GM21367 (cell line): ENCODE results near the gene MAML3.
A peak's percentile ranks its signal among the peaks of the same experiment; 100 is the strongest.

Experiments
- ATAC-seq: cut with Tn5 transposase; IDR thresholded peaks from one replicate; pipeline ENCODE4 v1.9.1; 2021; ENCODE audit not compliant: unreplicated experiment

Gene MAML3

GRCh38 chr4:139740531-139741041, 413.4 kb downstream of the MAML3 start:
- ATAC-seq: no peak

GRCh38 chr4:139740121-139740520, 413.9 kb downstream of the MAML3 start:
- no peak for ATAC-seq

GRCh38 chr4:139738846-139739613, 415.0 kb downstream of the MAML3 start:
- ATAC-seq: no peak

GRCh38 chr4:139736661-139737060, 417.3 kb downstream of the MAML3 start:
- ATAC-seq: no peak

DNA sequence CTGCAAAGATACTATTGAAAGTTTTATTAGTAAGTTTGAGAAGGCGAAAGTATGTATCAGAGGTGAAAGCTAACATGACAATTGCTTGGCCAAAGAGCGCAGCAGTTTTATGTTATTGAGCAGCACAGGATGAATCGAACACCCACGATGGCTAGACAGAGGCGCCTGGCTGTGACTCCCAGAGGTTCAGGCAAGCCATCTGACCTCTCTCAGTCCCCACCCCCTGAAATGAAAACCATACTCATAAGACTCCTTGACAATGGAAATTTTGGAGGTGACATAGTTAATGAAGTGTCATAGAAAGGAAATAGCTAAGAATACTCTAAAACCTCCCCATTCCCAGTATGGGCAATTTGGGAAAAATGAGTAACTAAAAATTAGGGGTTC, 417.7 kb downstream of the MAML3 start:
- no peak for ATAC-seq

- ATAC-seq: no peak
These were observed 418.4 kb downstream of the MAML3 start for GRCh38 chr4:139735381-139736273.

DNA sequence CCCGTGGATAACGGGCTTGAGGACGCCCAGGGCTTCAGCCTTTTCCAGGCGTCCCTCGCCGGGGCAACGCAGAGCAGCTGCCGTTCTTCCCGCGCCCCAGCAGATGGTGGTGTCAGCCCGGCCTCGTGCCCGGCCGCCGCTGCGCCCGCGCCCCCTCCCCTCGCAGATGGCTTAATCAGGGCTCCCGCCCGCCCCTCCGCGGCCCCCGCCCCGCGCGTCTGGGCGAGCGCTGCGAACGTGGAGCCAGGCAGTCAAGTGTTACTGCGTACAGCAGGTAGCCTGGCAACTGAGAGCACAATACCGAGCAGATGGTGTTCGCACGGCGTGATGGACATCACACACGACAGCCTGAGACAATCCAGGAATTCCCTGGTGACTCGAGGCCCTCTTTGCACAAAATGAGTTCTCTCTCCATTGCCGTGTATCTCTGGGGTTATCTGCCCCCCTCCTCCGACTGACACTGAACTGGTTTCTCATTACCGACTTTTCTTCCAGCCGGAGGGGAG, 419.1 kb downstream of the MAML3 start:
- peak; percentile 53 for ATAC-seq

- no peak for ATAC-seq
These were observed 419.6 kb downstream of the MAML3 start for GRCh38 chr4:139734201-139734874.

DNA sequence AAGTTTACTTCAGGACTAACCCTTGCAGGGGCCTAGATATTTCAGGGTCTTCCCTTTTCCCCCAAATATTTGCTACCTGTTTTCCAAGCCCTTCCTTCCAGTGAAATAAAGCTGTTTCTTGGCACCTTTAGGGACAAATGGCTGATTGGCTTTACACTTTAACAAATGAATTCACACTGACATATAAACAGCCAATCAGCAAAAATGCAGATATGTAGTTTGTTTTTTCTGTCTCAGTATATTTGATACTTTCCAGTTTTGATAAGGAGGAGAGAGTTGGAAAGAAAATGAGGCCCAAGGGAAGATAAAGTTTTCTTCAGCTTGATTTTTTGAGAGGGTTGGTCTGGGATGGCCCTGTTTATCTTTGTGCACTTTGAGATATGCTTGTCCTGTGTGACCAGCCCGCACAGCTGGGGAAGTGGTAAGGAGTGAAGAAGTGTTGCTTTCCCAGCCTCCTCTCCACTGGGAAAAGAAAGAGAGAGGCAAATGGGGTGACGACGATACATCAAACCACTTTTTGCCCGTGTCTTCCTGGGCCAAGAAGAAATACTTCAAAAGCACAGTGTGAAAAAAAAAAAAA, 420.9 kb downstream of the MAML3 start:
- ATAC-seq: no peak

DNA sequence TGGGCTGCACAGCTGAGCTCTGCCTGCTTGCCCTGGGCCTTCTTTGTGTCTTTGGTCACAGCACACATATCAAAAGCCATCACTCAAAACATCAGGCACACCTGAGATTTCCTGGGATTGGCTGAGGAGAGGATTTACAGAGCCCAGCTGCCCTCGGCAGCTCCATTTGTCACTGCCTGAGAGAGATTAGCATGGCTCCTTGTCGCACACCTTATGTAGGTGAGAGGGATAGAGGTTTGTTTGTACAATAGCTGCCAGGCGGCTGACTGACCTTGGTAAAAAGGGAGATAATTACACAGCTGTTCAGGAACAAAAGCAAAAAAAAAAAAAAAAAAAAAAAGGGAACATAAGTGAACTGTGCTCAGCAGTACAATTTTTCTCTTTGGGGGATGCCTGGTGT, 425.1 kb downstream of the MAML3 start:
- no peak for ATAC-seq

- no peak for ATAC-seq
These were observed 425.8 kb downstream of the MAML3 start for GRCh38 chr4:139728146-139728545.

DNA sequence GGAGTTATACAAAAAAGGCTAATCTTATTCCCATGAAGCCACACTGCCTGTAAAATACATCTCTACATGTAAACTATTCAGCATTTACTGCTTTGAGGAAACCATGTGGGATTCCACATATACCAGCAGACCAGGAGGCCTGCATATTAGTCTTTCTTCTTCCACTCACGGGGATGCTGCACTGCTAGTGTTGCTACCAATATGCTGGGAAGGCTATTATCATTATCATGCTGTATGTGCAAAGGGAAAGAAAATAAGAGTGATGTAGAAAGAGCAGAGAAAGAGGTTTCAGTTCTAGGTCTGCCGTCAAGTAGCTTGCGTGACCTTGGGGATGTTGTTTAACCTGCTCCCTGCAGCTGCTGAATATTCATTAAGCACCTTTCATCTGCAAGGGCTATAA, 427.4 kb downstream of the MAML3 start:
- no peak for ATAC-seq

DNA sequence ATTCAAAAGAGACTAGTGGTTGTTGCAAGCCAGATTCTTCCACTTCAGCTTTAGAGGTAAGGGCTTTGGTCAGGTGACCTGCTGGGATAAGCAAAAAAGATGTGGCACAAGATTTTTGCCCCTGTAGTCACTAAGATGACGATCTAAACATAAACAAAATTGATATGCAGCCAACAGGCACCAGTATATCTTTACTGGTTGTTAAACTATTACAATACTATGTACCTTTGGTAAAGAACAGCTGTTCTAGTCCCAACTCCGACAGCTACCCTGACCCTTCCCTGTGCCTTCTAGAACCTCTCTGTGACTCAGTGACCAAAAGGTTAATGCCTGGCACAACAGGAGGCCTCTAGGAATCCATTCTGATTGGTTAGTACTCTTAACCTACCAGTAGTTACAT, 428.7 kb downstream of the MAML3 start:
- no peak for ATAC-seq

GRCh38 chr4:139721789-139722188, 432.2 kb downstream of the MAML3 start:
- ATAC-seq: no peak

- no peak for ATAC-seq
These were observed 433.2 kb downstream of the MAML3 start for GRCh38 chr4:139720806-139721205.

DNA sequence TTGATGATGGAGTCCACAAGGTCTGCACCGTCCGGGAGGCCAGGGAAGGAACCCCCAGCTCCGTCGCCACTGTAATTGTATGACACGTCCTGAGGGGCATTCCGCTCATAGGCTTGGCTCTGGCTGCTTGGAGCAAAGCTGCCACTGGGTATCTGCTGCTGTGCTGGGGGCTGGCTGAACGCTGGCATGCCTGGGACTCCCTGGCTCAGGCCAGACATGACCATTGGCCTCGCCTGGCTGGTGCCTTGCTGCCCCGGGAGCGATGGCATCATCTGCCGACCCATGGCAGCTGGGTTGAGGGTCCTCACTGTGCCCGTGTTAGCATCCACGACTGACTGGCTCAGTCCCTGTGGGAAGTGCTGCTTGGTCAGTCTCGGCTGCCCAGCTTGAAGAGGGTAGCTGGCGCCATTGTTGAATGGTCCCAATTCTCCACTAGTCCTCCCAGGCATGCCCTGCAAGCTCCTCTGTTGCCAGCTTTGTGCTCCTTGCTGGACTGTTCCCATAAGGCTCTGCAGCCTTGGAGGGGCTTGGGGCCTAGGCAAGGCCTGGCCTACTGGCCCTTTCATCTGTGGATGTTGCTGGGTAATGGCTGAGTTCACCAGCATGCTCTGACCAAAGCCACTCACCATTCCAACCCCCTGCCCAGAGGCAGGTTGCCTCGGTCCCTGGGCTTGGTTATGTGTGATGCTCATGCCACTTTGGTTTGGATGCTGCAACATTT, 434.4 kb downstream of the MAML3 start:
- no peak for ATAC-seq

DNA sequence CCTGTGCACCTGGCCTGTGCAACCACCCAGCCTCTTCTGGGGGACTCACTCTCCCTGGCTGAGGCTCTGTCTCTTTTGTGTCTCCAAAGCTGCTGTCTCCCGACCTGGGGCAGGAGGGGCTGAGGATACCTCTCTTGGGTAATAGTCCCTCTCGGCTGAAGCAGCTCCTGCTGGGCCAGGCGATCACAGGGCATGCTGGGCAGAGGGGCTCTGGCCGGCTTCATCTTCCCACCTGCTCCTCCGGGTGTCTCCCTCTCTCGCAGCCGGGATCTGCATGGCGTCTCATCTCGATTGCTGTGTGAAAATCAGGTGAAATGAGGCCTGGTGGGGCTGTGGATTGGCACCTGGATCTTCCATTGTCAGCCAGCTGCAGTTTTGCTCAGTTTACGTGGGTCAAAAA, 435.2 kb downstream of the MAML3 start:
- no peak for ATAC-seq

- ATAC-seq: no peak
These were observed 435.6 kb downstream of the MAML3 start for GRCh38 chr4:139718358-139718757.

DNA sequence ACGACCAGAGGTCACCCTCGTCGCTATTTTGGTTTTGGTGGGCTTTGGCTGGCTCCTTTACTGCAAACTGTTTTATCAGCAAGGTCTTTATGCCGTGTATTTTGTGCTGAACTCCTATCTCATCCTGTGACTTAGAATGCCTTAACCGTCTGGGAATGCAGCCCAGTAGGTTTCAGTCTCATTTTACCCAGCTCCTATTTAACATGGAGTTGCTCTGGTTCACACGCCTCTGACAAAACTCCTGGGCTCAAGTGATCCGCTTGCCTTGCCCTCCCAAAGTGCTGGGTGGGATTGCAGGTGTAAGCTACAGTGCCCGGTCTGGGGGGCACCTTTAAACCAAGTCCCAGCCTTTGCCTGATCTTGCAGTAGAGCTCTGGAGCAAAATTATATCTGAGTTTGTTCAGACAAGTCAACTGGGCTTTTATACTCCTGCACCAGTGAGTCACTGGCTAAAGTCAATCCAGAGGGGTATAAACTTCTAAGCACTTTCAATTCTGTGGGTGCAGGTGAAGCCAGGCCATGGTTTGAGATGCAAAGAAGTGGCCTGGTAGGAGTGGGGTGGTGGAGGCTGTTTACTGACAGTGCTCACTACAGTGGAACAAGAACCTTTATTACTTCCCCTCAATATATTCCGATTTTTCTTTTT, 438.1 kb downstream of the MAML3 start:
- no peak for ATAC-seq

DNA sequence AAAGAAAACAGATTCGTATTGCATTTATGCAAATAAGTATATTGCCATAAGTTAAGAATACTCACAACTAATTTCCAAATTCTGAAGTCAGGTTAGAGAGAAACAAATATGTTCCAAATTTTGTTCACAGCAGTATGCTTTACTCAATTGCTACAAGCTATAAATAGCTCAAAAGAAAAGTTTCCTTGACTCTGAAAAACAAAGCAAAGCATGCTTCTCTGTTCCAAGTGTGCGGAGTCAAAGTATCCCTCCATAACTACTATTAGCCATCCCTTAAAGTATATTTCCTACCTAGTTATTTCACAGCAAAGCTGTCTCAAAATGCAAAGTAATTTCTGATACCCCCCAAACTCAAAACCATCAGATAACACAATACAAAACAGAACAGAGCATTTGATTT, 441.1 kb downstream of the MAML3 start:
- ATAC-seq: no peak
